Nephron progenitor cell (in vitro differentiated cells): ENCODE measurements around the gene CERS1.
A peak's percentile ranks its signal among the peaks of the same experiment; 100 is the strongest.

Experiments
- DNase-seq: peaks from one replicate; pipeline ENCODE4 v3.0.0; 2021
- H3K27ac Mint-ChIP-seq: 2 replicates; pipeline ENCODE4 v1.8.0; 2021; ENCODE audit warnings: mild to moderate bottlenecking, moderate library complexity, mixed read lengths
- H3K27me3 Mint-ChIP-seq: 2 replicates; pipeline ENCODE4 v1.8.0; 2021; ENCODE audit warnings: mild to moderate bottlenecking, low read depth, mixed read lengths; ENCODE audit not compliant: poor library complexity
- H3K36me3 Mint-ChIP-seq: 2 replicates; pipeline ENCODE4 v1.8.0; 2021; ENCODE audit warnings: low read depth, mixed read lengths
- H3K4me1 Mint-ChIP-seq: 2 replicates; pipeline ENCODE4 v1.8.0; 2021; ENCODE audit warnings: mixed read lengths
- H3K4me3 Mint-ChIP-seq: 2 replicates; pipeline ENCODE4 v1.8.0; 2021; ENCODE audit warnings: mild to moderate bottlenecking, moderate library complexity, mixed read lengths
- H3K9me3 Mint-ChIP-seq: 2 replicates; pipeline ENCODE4 v1.8.0; 2021; ENCODE audit warnings: mild to moderate bottlenecking, moderate library complexity, mixed read lengths
- TF ChIP-seq, protein P1 (sequence below): fragments of 200-600 bp; sonication (generic); IDR thresholded peaks from 2 replicates; pipeline ENCODE4 v1.5.0; 2021; ENCODE audit warnings: antibody characterized with exemption

CERS1 gene

GRCh38 chr19:18832306-18833140, 63.4 kb downstream of the CERS1 start:
- TF ChIP-seq, protein P1, sequence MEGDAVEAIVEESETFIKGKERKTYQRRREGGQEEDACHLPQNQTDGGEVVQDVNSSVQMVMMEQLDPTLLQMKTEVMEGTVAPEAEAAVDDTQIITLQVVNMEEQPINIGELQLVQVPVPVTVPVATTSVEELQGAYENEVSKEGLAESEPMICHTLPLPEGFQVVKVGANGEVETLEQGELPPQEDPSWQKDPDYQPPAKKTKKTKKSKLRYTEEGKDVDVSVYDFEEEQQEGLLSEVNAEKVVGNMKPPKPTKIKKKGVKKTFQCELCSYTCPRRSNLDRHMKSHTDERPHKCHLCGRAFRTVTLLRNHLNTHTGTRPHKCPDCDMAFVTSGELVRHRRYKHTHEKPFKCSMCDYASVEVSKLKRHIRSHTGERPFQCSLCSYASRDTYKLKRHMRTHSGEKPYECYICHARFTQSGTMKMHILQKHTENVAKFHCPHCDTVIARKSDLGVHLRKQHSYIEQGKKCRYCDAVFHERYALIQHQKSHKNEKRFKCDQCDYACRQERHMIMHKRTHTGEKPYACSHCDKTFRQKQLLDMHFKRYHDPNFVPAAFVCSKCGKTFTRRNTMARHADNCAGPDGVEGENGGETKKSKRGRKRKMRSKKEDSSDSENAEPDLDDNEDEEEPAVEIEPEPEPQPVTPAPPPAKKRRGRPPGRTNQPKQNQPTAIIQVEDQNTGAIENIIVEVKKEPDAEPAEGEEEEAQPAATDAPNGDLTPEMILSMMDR = no peak
- H3K27ac Mint-ChIP-seq = peak overlapping the region; percentile 96
- H3K4me1 Mint-ChIP-seq = peaks cover 43% of the 10 kb centered on the region
- H3K9me3 Mint-ChIP-seq = peaks cover 4% of the 10 kb centered on the region
- peak; percentile 46 for DNase-seq
- H3K36me3 Mint-ChIP-seq = peaks cover 30% of the 10 kb centered on the region
- peak overlapping the region; percentile 98 for H3K4me3 Mint-ChIP-seq
- H3K27me3 Mint-ChIP-seq = peaks cover 36% of the 10 kb centered on the region

DNA sequence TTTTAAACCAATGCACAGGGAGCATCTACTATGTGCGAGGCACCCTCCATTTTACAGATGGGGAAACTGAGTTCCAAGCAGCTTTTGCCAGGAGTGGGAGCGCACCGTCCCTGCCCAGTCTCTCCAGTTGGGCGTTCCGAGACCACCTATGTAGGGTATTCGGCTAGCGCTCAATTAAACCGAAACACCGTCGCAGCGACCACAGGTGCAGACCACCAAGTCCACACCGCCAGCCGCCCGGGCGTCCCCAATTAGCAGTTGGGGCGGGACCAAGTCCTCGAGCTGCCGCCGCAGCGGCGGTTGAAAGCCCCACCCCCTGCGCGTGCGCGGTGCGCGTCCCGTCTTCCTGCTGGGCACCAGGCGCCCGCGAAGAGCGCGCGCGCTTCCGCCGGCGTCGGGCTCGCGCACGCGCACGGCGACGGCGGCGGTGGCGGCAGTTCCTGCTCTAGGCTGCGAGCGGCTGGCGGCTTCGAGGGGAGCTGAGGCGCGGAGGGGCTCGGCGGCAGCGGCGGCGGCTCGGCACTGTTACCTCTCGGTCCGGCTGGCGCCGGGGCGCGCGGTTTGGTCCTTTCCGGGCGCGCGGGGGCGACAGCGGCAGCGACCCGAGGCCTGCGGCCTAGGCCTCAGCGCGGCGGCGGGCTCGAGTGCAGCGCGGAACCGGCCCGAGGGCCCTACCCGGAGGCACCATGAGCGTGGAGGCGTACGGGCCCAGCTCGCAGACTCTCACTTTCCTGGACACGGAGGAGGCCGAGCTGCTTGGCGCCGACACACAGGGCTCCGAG, 64.2 kb downstream of the CERS1 start, which contains the start of gene UPF1:
Gene UPF1, plus strand, starts transcription at position 436 of the 782 bp plus-strand sequence. Its CDS starts 251 bp downstream, at position 687.
- DNase-seq = peak; percentile 99
- peak within 1 kb of the TSS; percentile 96 for H3K27ac Mint-ChIP-seq
- H3K36me3 Mint-ChIP-seq = peaks cover 24% of the 10 kb centered on the region
- TF ChIP-seq, protein P1 = no peak
- H3K27me3 Mint-ChIP-seq = peaks cover 37% of the 10 kb centered on the region
- H3K4me3 Mint-ChIP-seq = peak within 1 kb of the TSS; percentile 98
- peaks cover 38% of the 10 kb centered on the region for H3K4me1 Mint-ChIP-seq
- H3K9me3 Mint-ChIP-seq = peaks cover 10% of the 10 kb centered on the region

GRCh38 chr19:18830488-18830887, 65.5 kb downstream of the CERS1 start:
- peaks cover 27% of the 10 kb centered on the region for H3K4me1 Mint-ChIP-seq
- no peak overlapping the region for H3K27ac Mint-ChIP-seq
- H3K9me3 Mint-ChIP-seq = peaks cover 21% of the 10 kb centered on the region
- no peak for DNase-seq
- H3K27me3 Mint-ChIP-seq = peaks cover 47% of the 10 kb centered on the region
- H3K4me3 Mint-ChIP-seq = peak overlapping the region; percentile 36
- TF ChIP-seq, protein P1 = no peak
- H3K36me3 Mint-ChIP-seq = peaks cover 13% of the 10 kb centered on the region

DNA sequence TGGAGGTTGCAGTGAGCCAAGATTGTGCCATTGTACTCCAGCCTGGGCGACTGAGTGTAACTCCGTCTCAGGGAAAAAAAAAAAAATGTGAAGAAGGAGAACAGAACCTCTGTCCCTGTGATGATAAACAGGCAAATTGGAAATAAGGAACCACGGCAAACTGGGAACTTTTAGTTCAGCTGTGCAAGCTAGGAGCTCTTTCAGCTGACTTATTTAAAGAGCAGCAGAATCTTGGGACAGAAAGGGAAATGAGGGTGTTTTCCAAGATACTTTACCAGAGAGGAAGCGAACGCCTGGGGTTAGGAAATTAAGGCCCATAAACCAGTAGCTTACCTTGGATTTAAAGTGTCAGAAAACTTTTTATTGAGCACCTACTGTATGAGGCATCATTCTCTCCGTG, 67.2 kb downstream of the CERS1 start:
- no peak for DNase-seq
- Mint-ChIP-seq H3K9me3 (peaks cover 26% of the 10 kb centered on the region), H3K27ac (no peak overlapping the region), H3K4me3 (no peak overlapping the region), H3K27me3 (peaks cover 54% of the 10 kb centered on the region), H3K4me1 (peaks cover 13% of the 10 kb centered on the region), H3K36me3 (peaks cover 4% of the 10 kb centered on the region)
- TF ChIP-seq, protein P1 = no peak
